Esophagus (tissue), 2 donors: ENCODE results near the gene SIRPA. TPM values are rescaled to one million over a fixed set of nuclear protein-coding genes. Genes with fewer than 3 reads are reported as not detected.

Experiments
- H3K27ac ChIP-seq, 2 donors: one replicate each; pipeline ENCODE4 v1.5.1; 2013; ENCODE audit warnings: low read depth in 2 of 2, mild to moderate bottlenecking in 2 of 2, inconsistent platforms in 1 of 2, low read length in 1 of 2, moderate library complexity in 1 of 2
- H3K27me3 ChIP-seq, 2 donors: one replicate each; pipeline ENCODE4 v1.6.1; 2013; ENCODE audit warnings: low read length in 2 of 2, control low read depth in 1 of 2, mild to moderate bottlenecking in 1 of 2; ENCODE audit not compliant: insufficient read depth in 2 of 2, control insufficient read depth in 1 of 2
- H3K36me3 ChIP-seq, 2 donors: one replicate each; pipeline ENCODE4 v1.6.1; 2013; ENCODE audit warnings: low read length in 1 of 2; ENCODE audit not compliant: control insufficient read depth in 2 of 2, insufficient read depth in 2 of 2
- H3K4me1 ChIP-seq, 2 donors: one replicate each; pipeline ENCODE4 v1.6.1; 2013; ENCODE audit warnings: low read length in 1 of 2; ENCODE audit not compliant: control insufficient read depth in 2 of 2, insufficient read depth in 2 of 2
- H3K4me3 ChIP-seq, 2 donors: one replicate each; pipeline ENCODE4 v1.5.1; 2013; ENCODE audit warnings: low read length in 2 of 2, mild to moderate bottlenecking in 2 of 2, low read depth in 1 of 2, moderate library complexity in 1 of 2
- H3K9me3 ChIP-seq, 2 donors: one replicate each; pipeline ENCODE4 v1.6.1; 2013; ENCODE audit warnings: mild to moderate bottlenecking in 2 of 2, low read depth in 1 of 2, low read length in 1 of 2, moderate library complexity in 1 of 2; ENCODE audit not compliant: control insufficient read depth in 2 of 2, insufficient read depth in 1 of 2
- WGBS, 2 donors: extraction: QIAGEN DNeasy Blood & Tissue Kit; methylation state at CpG; one replicate each; pipeline ENCODE4 v1.1.7; 2013; 5-methylcytosine and 5-hydroxymethylcytosine counted together
- polyA plus RNA-seq, 2 donors: library from polyadenylated mRNA; stranded (reverse); fragments of 200-250 nt; gene quantifications; one replicate each; pipeline ENCODE4 v1.2.3, GENCODE V29; 2013
- donor health status: healthy with polysubstance abuse.
- donor health status: Bipolar disorder and iron deficiency.

Gene SIRPA
- polyA plus RNA-seq, 2 donors: 5.1 to 7.9 TPM

GRCh38 chr20:1933465-1933870, 38.3 kb downstream of the SIRPA start:
- Histone ChIP-seq H3K36me3 (no peaks in the 10 kb centered on the region), H3K27ac (peak overlapping the region in 1 of 2 donors; percentile 23), H3K4me3 (no peak overlapping the region), H3K9me3 (no peaks in the 10 kb centered on the region), H3K4me1 (peaks cover 2 to 9% of the 10 kb centered on the region in 2 donors), H3K27me3 (no peaks in the 10 kb centered on the region)
- WGBS, 2 donors: 32 to 42% methylated on average over 9 of the region's 9 CpGs

GRCh38 chr20:1934156-1934555, 38.9 kb downstream of the SIRPA start:
- Histone ChIP-seq H3K27ac (no peak overlapping the region), H3K9me3 (no peaks in the 10 kb centered on the region), H3K27me3 (no peaks in the 10 kb centered on the region), H3K36me3 (no peaks in the 10 kb centered on the region), H3K4me1 (peaks cover 2 to 9% of the 10 kb centered on the region in 2 donors), H3K4me3 (no peak overlapping the region)
- WGBS, 2 donors: 36 to 50% methylated on average over 1 of the region's 1 CpG

- H3K4me1 ChIP-seq: peaks cover 2 to 9% of the 10 kb centered on the region in 2 donors
- 58 to 61% methylated on average over 19 of the region's 19 CpGs for WGBS, 2 donors
- no peaks in the 10 kb centered on the region for H3K27me3 ChIP-seq
- peak overlapping the region; percentile 13 to 57 for H3K27ac ChIP-seq
- H3K4me3 ChIP-seq: no peak overlapping the region
- no peaks in the 10 kb centered on the region for H3K9me3 ChIP-seq
- no peaks in the 10 kb centered on the region for H3K36me3 ChIP-seq
Observed at GRCh38 chr20:1934721-1935573, 39.7 kb downstream of the SIRPA start.

- WGBS, 2 donors: 58 to 86% methylated on average over 15 of the region's 15 CpGs
- Histone ChIP-seq H3K27me3 (no peaks in the 10 kb centered on the region), H3K4me3 (no peak overlapping the region), H3K4me1 (peaks cover 2 to 9% of the 10 kb centered on the region in 2 donors), H3K9me3 (no peaks in the 10 kb centered on the region), H3K36me3 (no peaks in the 10 kb centered on the region), H3K27ac (peak overlapping the region in 1 of 2 donors; percentile 57)
Observed at GRCh38 chr20:1935696-1936366, 40.6 kb downstream of the SIRPA start.

GRCh38 chr20:1937316-1937976, 42.2 kb downstream of the SIRPA start:
- 87 to 91% methylated on average over 25 of the region's 25 CpGs for WGBS, 2 donors
- H3K4me1 ChIP-seq: peaks cover 6 to 16% of the 10 kb centered on the region in 2 donors
- H3K4me3 ChIP-seq: no peak overlapping the region

GRCh38 chr20:1938464-1939269, 43.5 kb downstream of the SIRPA start:
- H3K27ac ChIP-seq: no peak overlapping the region
- 81 to 86% methylated on average over 14 of the region's 14 CpGs for WGBS, 2 donors
- no peaks in the 10 kb centered on the region for H3K27me3 ChIP-seq
- H3K9me3 ChIP-seq: no peaks in the 10 kb centered on the region
- no peak overlapping the region for H3K4me3 ChIP-seq
- H3K4me1 ChIP-seq: peaks cover 4 to 15% of the 10 kb centered on the region in 2 donors
- no peaks in the 10 kb centered on the region for H3K36me3 ChIP-seq

More at GRCh38 chr20:1937316-1937976, 42.2 kb downstream of the SIRPA start:
- Histone ChIP-seq H3K9me3 (no peaks in the 10 kb centered on the region), H3K27me3 (no peaks in the 10 kb centered on the region), H3K36me3 (no peaks in the 10 kb centered on the region), H3K27ac (no peak overlapping the region)

- Histone ChIP-seq H3K36me3 (no peaks in the 10 kb centered on the region), H3K27ac (no peak overlapping the region), H3K27me3 (no peaks in the 10 kb centered on the region), H3K4me1 (peaks cover 4 to 15% of the 10 kb centered on the region in 2 donors), H3K4me3 (no peak overlapping the region), H3K9me3 (no peaks in the 10 kb centered on the region)
- WGBS, 2 donors: 80 to 92% methylated on average over 4 of the region's 4 CpGs
Observed at GRCh38 chr20:1939270-1939595, 44.0 kb downstream of the SIRPA start.

GRCh38 chr20:1940581-1940980, 45.4 kb downstream of the SIRPA start:
- Histone ChIP-seq H3K9me3 (no peaks in the 10 kb centered on the region), H3K27ac (no peak overlapping the region), H3K27me3 (no peaks in the 10 kb centered on the region), H3K36me3 (no peaks in the 10 kb centered on the region), H3K4me3 (no peak overlapping the region), H3K4me1 (peaks cover 8 to 14% of the 10 kb centered on the region in 2 donors)
- WGBS, 2 donors: 70 to 76% methylated on average over 5 of the region's 5 CpGs

GRCh38 chr20:1941226-1941625, 46.0 kb downstream of the SIRPA start:
- Histone ChIP-seq H3K9me3 (no peaks in the 10 kb centered on the region), H3K27ac (peak overlapping the region in 1 of 2 donors; percentile 13), H3K27me3 (no peaks in the 10 kb centered on the region), H3K4me1 (peaks cover 8 to 11% of the 10 kb centered on the region in 2 donors), H3K4me3 (no peak overlapping the region), H3K36me3 (no peaks in the 10 kb centered on the region)
- WGBS, 2 donors: 36 to 40% methylated on average over 8 of the region's 8 CpGs
